Measurements from ENCODE around the gene PMEPA1.
A peak's percentile ranks its signal among the peaks of the same experiment; 100 is the strongest.

The PMEPA1 gene

GRCh38 chr20:57714409-57715267 lies 4.8 kb upstream of the PMEPA1 start:
- peak overlapping the region; percentile 96 for H3K27ac ChIP-seq
- DNase-seq (ENCODE audit: low spot score) = peak; percentile 92
- CTCF ChIA-PET = interaction anchor here (0.6 to 1.4 kb wide), 3 partner anchors 21 to 103 kb away, joined by 3 to 9 read pairs (median 4); no protein-coding TSS in a partner anchor
- POLR2A ChIA-PET (ENCODE audit: low non-redundant PET) = no interaction called here
- TF ChIP-seq, protein P1, sequence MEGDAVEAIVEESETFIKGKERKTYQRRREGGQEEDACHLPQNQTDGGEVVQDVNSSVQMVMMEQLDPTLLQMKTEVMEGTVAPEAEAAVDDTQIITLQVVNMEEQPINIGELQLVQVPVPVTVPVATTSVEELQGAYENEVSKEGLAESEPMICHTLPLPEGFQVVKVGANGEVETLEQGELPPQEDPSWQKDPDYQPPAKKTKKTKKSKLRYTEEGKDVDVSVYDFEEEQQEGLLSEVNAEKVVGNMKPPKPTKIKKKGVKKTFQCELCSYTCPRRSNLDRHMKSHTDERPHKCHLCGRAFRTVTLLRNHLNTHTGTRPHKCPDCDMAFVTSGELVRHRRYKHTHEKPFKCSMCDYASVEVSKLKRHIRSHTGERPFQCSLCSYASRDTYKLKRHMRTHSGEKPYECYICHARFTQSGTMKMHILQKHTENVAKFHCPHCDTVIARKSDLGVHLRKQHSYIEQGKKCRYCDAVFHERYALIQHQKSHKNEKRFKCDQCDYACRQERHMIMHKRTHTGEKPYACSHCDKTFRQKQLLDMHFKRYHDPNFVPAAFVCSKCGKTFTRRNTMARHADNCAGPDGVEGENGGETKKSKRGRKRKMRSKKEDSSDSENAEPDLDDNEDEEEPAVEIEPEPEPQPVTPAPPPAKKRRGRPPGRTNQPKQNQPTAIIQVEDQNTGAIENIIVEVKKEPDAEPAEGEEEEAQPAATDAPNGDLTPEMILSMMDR (conservative IDR thresholded peaks at IDR 0.05; ENCODE audit: low read depth) = no peak

- TF ChIP-seq, protein P1 (conservative IDR thresholded peaks at IDR 0.05; ENCODE audit: low read depth) = no peak
- no peak for DNase-seq (ENCODE audit: low spot score)
- H3K27ac ChIP-seq = peak overlapping the region; percentile 96
- CTCF ChIA-PET = interaction anchor here (0.6 to 1.4 kb wide), 2 partner anchors 91 to 102 kb away, joined by 3 to 9 read pairs; no protein-coding TSS in a partner anchor
- POLR2A ChIA-PET (ENCODE audit: low non-redundant PET) = no interaction called here
Measured at GRCh38 chr20:57713951-57714350, 4.1 kb upstream of the PMEPA1 start.

DNA sequence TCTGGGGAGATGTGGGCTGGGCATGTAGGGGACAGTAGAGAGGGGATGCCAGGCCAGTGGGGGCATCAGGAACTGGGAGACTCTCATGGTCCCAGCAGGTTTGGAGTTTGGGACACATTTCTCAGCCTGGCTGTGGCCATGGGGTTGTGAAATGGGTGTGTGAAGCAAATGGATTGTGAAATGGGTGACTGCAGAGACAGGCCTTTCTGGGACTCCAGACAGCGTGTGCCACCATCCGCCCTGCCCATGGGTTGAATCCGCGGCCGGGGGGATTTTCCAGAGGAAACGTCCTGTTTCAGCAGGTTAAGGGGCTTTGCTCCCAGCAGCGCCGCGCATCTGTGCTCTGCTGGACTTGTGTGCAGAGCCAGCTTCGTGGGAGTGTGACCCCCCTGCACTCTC lies 3.7 kb upstream of the PMEPA1 start:
- CTCF ChIA-PET = interaction anchor here (0.6 to 1.4 kb wide), 2 partner anchors 90 to 91 kb away, joined by 3 to 9 read pairs; no protein-coding TSS in a partner anchor
- DNase-seq (ENCODE audit: low spot score) = no peak
- TF ChIP-seq, protein P1 (conservative IDR thresholded peaks at IDR 0.05; ENCODE audit: low read depth) = no peak
- peak overlapping the region; percentile 96 for H3K27ac ChIP-seq
- POLR2A ChIA-PET (ENCODE audit: low non-redundant PET) = no interaction called here

DNA sequence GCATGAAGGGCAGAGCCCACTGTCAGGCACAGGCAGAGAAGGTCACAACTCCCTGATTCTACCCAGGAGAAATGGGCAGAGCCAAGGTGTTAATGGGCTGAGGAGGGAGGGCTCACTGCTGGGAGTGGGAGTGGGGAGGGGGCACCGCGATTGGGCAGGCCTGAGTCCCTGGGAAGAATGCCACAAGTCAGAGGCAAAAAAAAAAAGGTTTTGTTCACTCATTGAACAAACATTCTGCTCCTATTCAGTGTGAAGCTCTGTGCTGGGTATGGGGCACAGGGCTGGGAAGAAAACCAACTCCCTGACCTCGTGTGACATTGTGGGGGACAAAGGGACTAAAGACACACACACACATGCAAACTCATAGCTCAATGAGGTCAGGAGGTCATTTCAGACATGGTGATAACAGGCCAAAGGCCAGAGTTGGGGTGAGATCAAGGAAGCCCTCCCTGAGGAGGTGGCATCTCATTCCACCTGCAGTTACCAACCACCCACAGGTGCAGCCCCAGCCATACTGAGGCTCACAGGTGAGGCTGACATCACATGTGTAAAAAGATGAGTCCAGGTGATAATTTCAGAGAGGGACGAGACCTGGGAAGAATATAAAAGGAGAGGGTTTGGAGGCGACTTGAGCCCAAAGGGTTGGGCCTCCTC lies 3.2 kb upstream of the PMEPA1 start:
- POLR2A ChIA-PET (ENCODE audit: low non-redundant PET) = no interaction called here
- peak overlapping the region; percentile 96 for H3K27ac ChIP-seq
- DNase-seq (ENCODE audit: low spot score) = no peak
- CTCF ChIA-PET = interaction anchor here (0.6 kb wide), 2 partner anchors 90 to 427 kb away, joined by 3 read pairs; no protein-coding TSS in a partner anchor
- TF ChIP-seq, protein P1 (conservative IDR thresholded peaks at IDR 0.05; ENCODE audit: low read depth) = no peak

DNA sequence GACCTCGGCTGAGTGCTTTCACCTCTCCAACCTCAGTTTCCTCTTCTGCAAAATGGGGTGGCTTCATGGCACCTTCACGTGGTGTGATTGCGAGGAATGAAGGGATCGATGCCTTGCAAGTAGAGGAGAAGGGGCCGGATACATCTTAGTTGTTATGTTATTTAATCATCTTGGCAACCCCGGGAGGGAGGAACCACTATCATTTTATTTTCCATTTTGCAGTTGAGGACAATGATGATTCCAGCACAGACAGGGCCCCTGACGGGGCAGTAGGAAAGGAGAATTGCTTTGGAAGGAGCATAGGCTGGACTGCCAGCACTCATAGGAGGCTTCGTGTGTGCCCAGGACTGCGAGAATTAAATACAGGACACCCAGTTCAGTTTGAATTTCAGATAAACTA lies 2.5 kb upstream of the PMEPA1 start:
- TF ChIP-seq, protein P1 (conservative IDR thresholded peaks at IDR 0.05; ENCODE audit: low read depth) = no peak
- no peak for DNase-seq (ENCODE audit: low spot score)
- ChIA-PET POLR2A (ENCODE audit: low non-redundant PET) (no interaction called here), CTCF (interaction anchor here (0.6 to 0.7 kb wide), 2 partner anchors 37 to 427 kb away, joined by 3 to 4 read pairs; no protein-coding TSS in a partner anchor)
- H3K27ac ChIP-seq = peak overlapping the region; percentile 96

- TF ChIP-seq, protein P1 (conservative IDR thresholded peaks at IDR 0.05; ENCODE audit: low read depth) = no peak
- ChIA-PET POLR2A (ENCODE audit: low non-redundant PET) (interaction anchor here (2.7 kb wide), 1 partner anchor 16 kb away, joined by 18 read pairs; no protein-coding TSS in a partner anchor), CTCF (interaction anchor here (0.5 to 1.3 kb wide), 5 partner anchors 37 to 938 kb away, joined by 3 to 6 read pairs (median 4); no protein-coding TSS in a partner anchor)
- no peak for DNase-seq (ENCODE audit: low spot score)
- H3K27ac ChIP-seq = peak overlapping the region; percentile 96
Measured at GRCh38 chr20:57711826-57712225, 2.0 kb upstream of the PMEPA1 start.

Measured in RWPE1 (cell line).